HUES48 (cell line): ENCODE results near the gene SEL1L3.

Experiments
- H3K27ac ChIP-seq: one replicate; pipeline ENCODE4 v1.7.0; 2013; ENCODE audit warnings: low read depth, low read length, inconsistent platforms
- H3K27me3 ChIP-seq: 2 replicates; pipeline ENCODE4 v1.6.1; 2013; ENCODE audit warnings: mild to moderate bottlenecking, low read length; ENCODE audit not compliant: control insufficient read depth, insufficient read depth
- H3K36me3 ChIP-seq: 2 replicates; pipeline ENCODE4 v1.6.1; 2013; ENCODE audit warnings: low read length; ENCODE audit not compliant: control insufficient read depth, insufficient read depth
- H3K4me1 ChIP-seq: 2 replicates; pipeline ENCODE4 v1.6.1; 2013; ENCODE audit warnings: mild to moderate bottlenecking, low read length; ENCODE audit not compliant: control insufficient read depth, insufficient read depth
- H3K4me3 ChIP-seq: 2 replicates; pipeline ENCODE4 v1.5.1; 2013; ENCODE audit warnings: mild to moderate bottlenecking, low read depth, low read length
- H3K9ac ChIP-seq: 2 replicates; pipeline ENCODE4 v1.6.1; 2013; ENCODE audit warnings: mild to moderate bottlenecking, low read depth, low read length, moderate library complexity
- H3K9me3 ChIP-seq: 2 replicates; pipeline ENCODE4 v1.6.1; 2013; ENCODE audit warnings: low read length; ENCODE audit not compliant: control insufficient read depth, insufficient read depth

Gene SEL1L3

GRCh38 chr4:25830548-25830947, 32.2 kb downstream of the SEL1L3 start:
- Histone ChIP-seq H3K27me3 (no peaks in the 10 kb centered on the region), H3K4me1 (0 out of 2 replicates have a peak, but pooled peaks cover 2% of the 10 kb centered on the region), H3K9ac (no peak overlapping the region), H3K4me3 (no peak overlapping the region), H3K27ac (no peak overlapping the region), H3K9me3 (no peaks in the 10 kb centered on the region), H3K36me3 (peaks cover 26% of the 10 kb centered on the region)

GRCh38 chr4:25827897-25828296, 34.9 kb downstream of the SEL1L3 start:
- H3K4me1 ChIP-seq, result peaks cover 4% of the 10 kb centered on the region; the same call in 1 of the 2 replicates
- H3K9ac ChIP-seq, result no peak overlapping the region
- H3K27ac ChIP-seq, result no peak overlapping the region
- H3K4me3 ChIP-seq, result no peak overlapping the region
- peaks cover 20% of the 10 kb centered on the region for H3K36me3 ChIP-seq
- no peaks in the 10 kb centered on the region for H3K27me3 ChIP-seq
- H3K9me3 ChIP-seq, result no peaks in the 10 kb centered on the region

- Histone ChIP-seq H3K27ac (no peak overlapping the region), H3K4me3 (no peak overlapping the region), H3K36me3 (peaks cover 15% of the 10 kb centered on the region), H3K9me3 (no peaks in the 10 kb centered on the region), H3K4me1 (peaks cover 9% of the 10 kb centered on the region), H3K27me3 (no peaks in the 10 kb centered on the region), H3K9ac (no peak overlapping the region)
Measured at GRCh38 chr4:25827373-25827772, 35.4 kb downstream of the SEL1L3 start.

- Histone ChIP-seq H3K27me3 (no peaks in the 10 kb centered on the region), H3K4me3 (no peak overlapping the region), H3K9me3 (no peaks in the 10 kb centered on the region), H3K27ac (no peak overlapping the region), H3K36me3 (peaks cover 8% of the 10 kb centered on the region), H3K9ac (no peak overlapping the region), H3K4me1 (peaks cover 20% of the 10 kb centered on the region)
Measured at GRCh38 chr4:25826074-25826752, 36.6 kb downstream of the SEL1L3 start.

GRCh38 chr4:25823632-25824031, 39.2 kb downstream of the SEL1L3 start:
- no peak overlapping the region for H3K27ac ChIP-seq
- no peaks in the 10 kb centered on the region for H3K9me3 ChIP-seq
- H3K9ac ChIP-seq, result no peak overlapping the region
- peaks cover 22% of the 10 kb centered on the region for H3K4me1 ChIP-seq
- H3K36me3 ChIP-seq, result peaks cover 21% of the 10 kb centered on the region
- H3K27me3 ChIP-seq, result no peaks in the 10 kb centered on the region
- no peak overlapping the region for H3K4me3 ChIP-seq

GRCh38 chr4:25821899-25822298, 40.9 kb downstream of the SEL1L3 start:
- H3K36me3 ChIP-seq, result peaks cover 38% of the 10 kb centered on the region
- H3K27ac ChIP-seq, result peak overlapping the region; percentile 65
- peaks cover 22% of the 10 kb centered on the region for H3K4me1 ChIP-seq
- no peaks in the 10 kb centered on the region for H3K9me3 ChIP-seq
- H3K4me3 ChIP-seq, result peak overlapping the region; percentile 7; the same call in 1 of the 2 replicates
- no peaks in the 10 kb centered on the region for H3K27me3 ChIP-seq
- H3K9ac ChIP-seq, result no peak overlapping the region

DNA sequence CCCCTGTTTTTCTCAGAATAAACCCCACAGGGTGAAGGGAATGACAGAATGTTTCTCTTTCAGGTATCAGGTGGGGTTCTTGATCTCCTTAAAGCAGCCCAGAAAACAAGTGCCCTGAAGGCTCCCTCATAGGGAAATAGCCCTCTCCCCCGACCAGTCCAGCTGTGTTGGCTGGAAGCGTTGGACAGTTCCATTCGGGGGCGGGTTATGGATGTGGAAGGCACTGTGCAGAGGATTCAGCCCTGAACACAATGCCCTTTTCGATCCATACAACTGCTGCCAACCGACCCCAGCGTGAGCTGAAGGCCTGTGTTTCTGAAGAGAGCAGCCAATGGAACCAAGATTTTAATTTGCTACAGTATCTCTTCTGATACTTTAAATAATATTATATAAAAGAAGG, 41.5 kb downstream of the SEL1L3 start:
- H3K9me3 ChIP-seq, result no peaks in the 10 kb centered on the region
- no peaks in the 10 kb centered on the region for H3K27me3 ChIP-seq
- H3K27ac ChIP-seq, result no peak overlapping the region
- H3K4me1 ChIP-seq, result peaks cover 22% of the 10 kb centered on the region
- H3K4me3 ChIP-seq, result no peak overlapping the region
- H3K36me3 ChIP-seq, result peaks cover 44% of the 10 kb centered on the region
- no peak overlapping the region for H3K9ac ChIP-seq

- Histone ChIP-seq H3K9ac (no peak overlapping the region), H3K36me3 (peaks cover 48% of the 10 kb centered on the region), H3K9me3 (no peaks in the 10 kb centered on the region), H3K27ac (no peak overlapping the region), H3K4me1 (peaks cover 31% of the 10 kb centered on the region), H3K4me3 (no peak overlapping the region), H3K27me3 (no peaks in the 10 kb centered on the region)
Measured at GRCh38 chr4:25818876-25819275, 43.9 kb downstream of the SEL1L3 start.

- peaks cover 48% of the 10 kb centered on the region for H3K36me3 ChIP-seq
Measured at GRCh38 chr4:25818371-25818871, 44.4 kb downstream of the SEL1L3 start.

GRCh38 chr4:25817059-25817681, 45.6 kb downstream of the SEL1L3 start:
- no peak overlapping the region for H3K27ac ChIP-seq
- peaks cover 27% of the 10 kb centered on the region for H3K4me1 ChIP-seq

More at GRCh38 chr4:25818371-25818871, 44.4 kb downstream of the SEL1L3 start:
- H3K9me3 ChIP-seq, result no peaks in the 10 kb centered on the region
- H3K9ac ChIP-seq, result no peak overlapping the region
- H3K4me3 ChIP-seq, result no peak overlapping the region
- H3K27me3 ChIP-seq, result peaks cover 2% of the 10 kb centered on the region; the same call in 1 of the 2 replicates
- no peak overlapping the region for H3K27ac ChIP-seq
- H3K4me1 ChIP-seq, result peaks cover 31% of the 10 kb centered on the region

DNA sequence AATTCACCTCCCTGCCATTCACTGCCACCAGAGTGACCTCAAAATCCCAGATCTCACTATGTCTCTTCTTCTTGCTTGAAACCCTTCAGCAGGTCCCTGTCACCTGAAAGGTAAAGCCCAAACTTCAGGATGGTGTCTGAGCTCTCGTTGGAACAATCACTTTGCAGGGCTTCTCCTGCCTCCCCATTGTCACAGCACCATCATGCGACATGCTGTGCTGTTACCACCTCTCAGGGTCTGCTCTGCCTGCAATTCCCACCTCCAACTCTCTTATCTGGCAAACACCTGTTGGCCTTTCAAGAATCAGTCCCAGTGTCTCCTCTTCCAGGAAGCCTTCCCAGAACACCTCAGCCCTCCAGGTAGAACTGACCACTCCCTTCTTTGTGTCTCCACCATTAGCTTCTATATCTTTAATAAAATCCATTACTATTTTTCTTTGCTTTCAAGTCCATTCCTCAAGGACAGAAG, 46.2 kb downstream of the SEL1L3 start:
- H3K4me3 ChIP-seq, result no peak overlapping the region
- H3K4me1 ChIP-seq, result peaks cover 27% of the 10 kb centered on the region
- peaks cover 48% of the 10 kb centered on the region for H3K36me3 ChIP-seq

More at GRCh38 chr4:25817059-25817681, 45.6 kb downstream of the SEL1L3 start:
- peaks cover 48% of the 10 kb centered on the region for H3K36me3 ChIP-seq
- peaks cover 11% of the 10 kb centered on the region for H3K27me3 ChIP-seq
- no peak overlapping the region for H3K9ac ChIP-seq
- no peak overlapping the region for H3K4me3 ChIP-seq
- H3K9me3 ChIP-seq, result no peaks in the 10 kb centered on the region

More for the DNA sequence above, 46.2 kb downstream of the SEL1L3 start:
- Histone ChIP-seq H3K27ac (no peak overlapping the region), H3K9me3 (no peaks in the 10 kb centered on the region), H3K9ac (no peak overlapping the region), H3K27me3 (peaks cover 17% of the 10 kb centered on the region)
